ENCODE measurements around the gene NFX1.

NFX1 gene

DNA sequence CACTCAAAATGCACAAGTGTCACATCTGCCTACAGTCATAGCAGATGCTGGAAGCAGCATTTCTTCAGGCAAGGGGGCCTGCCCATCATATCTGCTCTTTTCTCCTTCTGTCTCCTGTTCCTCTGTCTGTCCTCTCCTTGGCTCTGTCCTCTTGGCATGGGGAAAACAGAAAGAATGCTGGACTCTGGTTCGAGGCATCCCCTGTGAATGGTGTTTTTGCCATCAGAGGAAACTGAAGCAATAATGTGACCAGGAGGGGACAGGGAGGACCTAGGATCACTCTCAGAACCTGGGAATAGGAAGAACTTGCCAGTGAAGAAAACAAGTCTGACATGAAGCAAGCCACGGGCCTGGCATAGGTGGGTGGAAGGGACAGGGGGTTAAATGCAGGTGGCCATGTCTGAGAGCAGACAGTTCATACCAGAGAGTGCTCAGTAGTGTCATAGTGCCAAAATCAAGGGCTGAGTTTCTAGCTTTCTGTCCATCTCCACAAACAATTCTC, 76.7 kb downstream of the NFX1 start:
- Histone ChIP-seq H3K27me3 (replicated peaks) (no peaks in the 10 kb centered on the region), H3K36me3 (replicated peaks) (peaks cover 51% of the 10 kb centered on the region), H3K27ac (no peak overlapping the region), H3K4me3 (ENCODE audit: low read depth, low read length) (no peak overlapping the region)
- DNase-seq, result no peak
- in situ Hi-C loops (cut with HindIII; ENCODE audit: low pct_ligation_motif_present, low sequenced_read_pairs), result no loop called here
- TF ChIP-seq, protein P1, sequence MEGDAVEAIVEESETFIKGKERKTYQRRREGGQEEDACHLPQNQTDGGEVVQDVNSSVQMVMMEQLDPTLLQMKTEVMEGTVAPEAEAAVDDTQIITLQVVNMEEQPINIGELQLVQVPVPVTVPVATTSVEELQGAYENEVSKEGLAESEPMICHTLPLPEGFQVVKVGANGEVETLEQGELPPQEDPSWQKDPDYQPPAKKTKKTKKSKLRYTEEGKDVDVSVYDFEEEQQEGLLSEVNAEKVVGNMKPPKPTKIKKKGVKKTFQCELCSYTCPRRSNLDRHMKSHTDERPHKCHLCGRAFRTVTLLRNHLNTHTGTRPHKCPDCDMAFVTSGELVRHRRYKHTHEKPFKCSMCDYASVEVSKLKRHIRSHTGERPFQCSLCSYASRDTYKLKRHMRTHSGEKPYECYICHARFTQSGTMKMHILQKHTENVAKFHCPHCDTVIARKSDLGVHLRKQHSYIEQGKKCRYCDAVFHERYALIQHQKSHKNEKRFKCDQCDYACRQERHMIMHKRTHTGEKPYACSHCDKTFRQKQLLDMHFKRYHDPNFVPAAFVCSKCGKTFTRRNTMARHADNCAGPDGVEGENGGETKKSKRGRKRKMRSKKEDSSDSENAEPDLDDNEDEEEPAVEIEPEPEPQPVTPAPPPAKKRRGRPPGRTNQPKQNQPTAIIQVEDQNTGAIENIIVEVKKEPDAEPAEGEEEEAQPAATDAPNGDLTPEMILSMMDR (IDR thresholded peaks at IDR 0.05; ENCODE audit: low read depth, low read length, missing control alignments), result no peak

DNA sequence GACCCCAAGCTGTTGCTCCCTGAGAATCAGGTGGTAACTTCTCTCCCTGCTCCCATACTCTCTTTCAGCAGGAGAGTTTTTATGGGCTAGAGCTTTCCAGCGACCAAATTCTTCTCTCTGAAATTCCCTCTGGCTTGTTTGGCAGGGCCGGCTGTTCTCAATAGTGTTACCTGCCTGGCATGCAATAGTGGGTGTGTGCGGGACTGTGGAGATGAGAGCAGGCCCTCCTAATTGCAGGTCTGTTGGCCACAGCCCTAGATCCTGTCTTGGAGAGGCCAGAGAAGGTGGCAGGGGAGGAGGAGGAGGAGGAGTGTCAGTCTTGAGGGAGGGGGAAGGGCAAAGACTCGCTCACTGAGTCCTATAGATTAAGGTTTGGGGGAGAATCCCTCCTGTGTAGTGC, 82.6 kb downstream of the NFX1 start:
- Histone ChIP-seq H3K36me3 (replicated peaks) (peaks cover 24% of the 10 kb centered on the region), H3K4me3 (ENCODE audit: low read depth, low read length) (no peak overlapping the region), H3K27ac (no peak overlapping the region), H3K27me3 (replicated peaks) (no peaks in the 10 kb centered on the region)
- TF ChIP-seq, protein P1 (IDR thresholded peaks at IDR 0.05; ENCODE audit: low read depth, low read length, missing control alignments), result no peak
- no peak for DNase-seq
- in situ Hi-C loops (cut with HindIII; ENCODE audit: low pct_ligation_motif_present, low sequenced_read_pairs), result no loop called here

DNA sequence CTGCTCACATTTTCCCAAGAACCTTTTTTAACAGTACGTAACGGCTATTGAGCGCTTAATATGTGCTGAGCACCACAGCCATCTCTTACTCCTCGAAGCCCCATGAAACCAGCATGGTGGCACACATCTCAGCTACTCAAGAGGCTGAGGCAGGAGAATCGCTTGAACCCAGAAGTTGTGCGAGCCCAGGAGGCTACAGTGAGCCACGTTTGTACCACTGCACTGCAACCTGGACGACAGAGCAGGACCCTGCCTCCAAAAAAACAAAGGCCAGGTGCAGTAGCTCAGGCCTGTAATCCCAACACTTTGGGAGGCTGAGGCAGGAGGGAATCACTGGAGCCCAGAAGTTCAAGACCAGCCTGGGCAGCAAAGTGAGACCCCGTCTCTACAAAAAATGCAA, 83.9 kb downstream of the NFX1 start:
- in situ Hi-C loops (cut with HindIII; ENCODE audit: low pct_ligation_motif_present, low sequenced_read_pairs), result no loop called here
- peaks cover 19% of the 10 kb centered on the region for H3K36me3 ChIP-seq (replicated peaks)

DNA sequence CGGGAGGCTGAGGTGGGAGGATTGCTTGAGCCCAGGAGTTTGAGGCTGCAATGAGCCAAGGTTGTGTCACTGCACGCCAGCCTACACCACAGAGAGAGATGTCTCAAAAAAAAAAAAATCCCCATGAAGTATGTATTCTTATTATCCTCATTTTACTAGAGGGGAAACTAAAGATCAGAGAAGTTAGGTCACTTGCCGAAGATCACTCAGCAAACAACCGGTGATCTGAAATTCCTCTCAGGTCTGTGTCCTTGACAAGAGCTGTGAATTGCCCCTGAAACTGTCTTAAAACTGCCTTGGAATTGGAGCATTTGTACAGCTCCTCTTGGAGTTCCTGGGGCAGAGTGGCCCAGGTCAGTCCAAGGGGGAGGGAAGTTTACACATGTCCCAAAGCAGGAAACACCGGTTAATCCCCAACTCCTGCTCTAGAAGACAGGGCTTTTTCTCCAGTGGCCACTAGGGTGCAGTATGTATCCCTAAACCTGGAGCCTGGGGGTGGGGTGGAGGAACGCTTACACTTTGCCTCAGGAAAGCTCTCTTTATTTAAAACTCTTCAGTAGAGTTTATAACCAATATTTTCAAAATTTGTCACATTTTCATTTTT, 84.4 kb downstream of the NFX1 start:
- no peak overlapping the region for H3K27ac ChIP-seq
- in situ Hi-C loops (cut with HindIII; ENCODE audit: low pct_ligation_motif_present, low sequenced_read_pairs), result no loop called here
- H3K27me3 ChIP-seq (replicated peaks), result no peaks in the 10 kb centered on the region
- peak; percentile 78 for DNase-seq
- H3K36me3 ChIP-seq (replicated peaks), result peaks cover 18% of the 10 kb centered on the region
- H3K4me3 ChIP-seq (ENCODE audit: low read depth, low read length), result peak overlapping the region; percentile 22
- TF ChIP-seq, protein P1 (IDR thresholded peaks at IDR 0.05; ENCODE audit: low read depth, low read length, missing control alignments), result peak; percentile 94

More for the DNA sequence above, 83.9 kb downstream of the NFX1 start:
- no peak overlapping the region for H3K27ac ChIP-seq
- TF ChIP-seq, protein P1 (IDR thresholded peaks at IDR 0.05; ENCODE audit: low read depth, low read length, missing control alignments), result no peak
- no peaks in the 10 kb centered on the region for H3K27me3 ChIP-seq (replicated peaks)
- no peak for DNase-seq
- H3K4me3 ChIP-seq (ENCODE audit: low read depth, low read length), result no peak overlapping the region

DNA sequence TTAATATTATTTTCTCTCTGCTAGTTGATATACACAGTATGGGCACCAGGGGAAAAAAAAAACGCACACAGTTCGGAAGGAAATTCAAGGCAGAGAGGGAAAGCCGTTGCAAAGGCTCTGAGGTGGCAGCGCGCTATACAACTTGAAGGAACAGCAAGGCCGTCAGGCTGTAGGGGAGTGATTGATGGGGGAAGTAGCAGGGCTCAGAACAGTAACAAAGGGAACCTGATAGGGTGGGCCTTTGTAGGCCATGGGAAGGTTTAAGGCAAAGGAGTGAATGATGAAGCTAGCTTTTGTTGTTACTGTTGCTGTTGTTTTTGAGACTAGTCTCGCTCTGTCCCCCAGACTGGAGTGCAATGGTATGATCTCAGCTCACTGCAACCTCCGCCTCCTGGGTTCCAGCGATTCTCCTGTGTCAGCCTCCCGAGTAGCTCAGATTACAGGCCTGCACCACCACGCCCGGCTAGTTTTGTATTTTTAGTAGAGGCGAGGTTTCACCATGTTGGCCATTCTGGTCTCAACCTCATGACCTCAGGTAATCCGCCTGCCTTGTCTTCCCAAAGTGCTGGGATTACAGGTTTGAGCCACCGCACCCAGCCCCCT, 85.0 kb downstream of the NFX1 start:
- no peak overlapping the region for H3K27ac ChIP-seq
- peak overlapping the region; percentile 22 for H3K4me3 ChIP-seq (ENCODE audit: low read depth, low read length)
- in situ Hi-C loops (cut with HindIII; ENCODE audit: low pct_ligation_motif_present, low sequenced_read_pairs), result no loop called here

More for the DNA sequence above, 85.0 kb downstream of the NFX1 start:
- no peaks in the 10 kb centered on the region for H3K27me3 ChIP-seq (replicated peaks)
- TF ChIP-seq, protein P1 (IDR thresholded peaks at IDR 0.05; ENCODE audit: low read depth, low read length, missing control alignments), result no peak
- peaks cover 12% of the 10 kb centered on the region for H3K36me3 ChIP-seq (replicated peaks)
- no peak for DNase-seq

Data from brain microvascular endothelial cell (primary cell).